CD4-positive, alpha-beta T cell (primary cell): ENCODE results near the gene FADD. TPM values are rescaled to one million over a fixed set of nuclear protein-coding genes. Genes with fewer than 3 reads are reported as not detected.

Experiments used
- ATAC-seq: fragments of 200-7000 bp; cut with Tn5 transposase; one replicate; pipeline ENCODE4 v1.10.0; 2022; ENCODE audit warnings: mild to moderate bottlenecking; ENCODE audit not compliant: poor library complexity
- CTCF ChIA-PET: fragments of 350-600 bp; sonication (Branson Sonifier 250); formaldehyde crosslinking; loops from one replicate; lab custom pipeline; 2021; ENCODE audit warnings: antibody characterized with exemption, inconsistent platforms; lab: Charles Lee
- POLR2A ChIA-PET: fragments of 350-600 bp; sonication (Branson Sonifier 250); formaldehyde crosslinking; loops from one replicate; lab custom pipeline; 2021; ENCODE audit warnings: antibody characterized with exemption, inconsistent platforms; lab: Charles Lee
- DNase-seq, 14 experiments: peaks; one replicate each; pipeline ENCODE4 v3.0.0-alpha.2; 2013 to 2020; ENCODE audit warnings: mixed read lengths in 2 of 14
- H3K27ac ChIP-seq, 2 donors: one replicate each; pipeline versions ENCODE4 v1.5.1 to v1.7.0; 2013; ENCODE audit warnings: low read length in 2 of 2, low read depth in 1 of 2, mild to moderate bottlenecking in 1 of 2
- H3K27me3 ChIP-seq, 2 experiments: 1 replicate in 1 of 2; 2 replicates in 1 of 2; pipeline versions ENCODE4 v1.6.1 to v1.7.0; 2013; ENCODE audit warnings: low read length in 2 of 2, control low read depth in 1 of 2, mild to moderate bottlenecking in 1 of 2, moderate library complexity in 1 of 2; ENCODE audit not compliant: insufficient read depth in 2 of 2, control insufficient read depth in 1 of 2
- H3K36me3 ChIP-seq: one replicate; pipeline ENCODE4 v1.6.1; 2013; ENCODE audit warnings: low read length, control low read depth; ENCODE audit not compliant: insufficient read depth
- H3K4me1 ChIP-seq: one replicate; pipeline ENCODE4 v1.6.1; 2013; ENCODE audit warnings: low read length, control low read depth; ENCODE audit not compliant: insufficient read depth
- H3K4me3 ChIP-seq: one replicate; pipeline ENCODE4 v1.5.1; 2013; ENCODE audit warnings: mild to moderate bottlenecking, low read length, moderate library complexity
- H3K9me3 ChIP-seq, 2 experiments: 1 replicate in 1 of 2; 2 replicates in 1 of 2; pipeline versions ENCODE4 v1.6.1 to v1.7.0; 2013; ENCODE audit warnings: low read length in 2 of 2, mild to moderate bottlenecking in 2 of 2, control low read depth in 1 of 2, moderate library complexity in 1 of 2; ENCODE audit not compliant: control insufficient read depth in 1 of 2, insufficient read depth in 1 of 2
- H3K27ac Mint-ChIP-seq: one replicate; pipeline ENCODE4 v1.8.0; 2020; ENCODE audit warnings: mixed read lengths
- H3K27me3 Mint-ChIP-seq: one replicate; pipeline ENCODE4 v1.8.0; 2021; ENCODE audit warnings: mixed read lengths
- H3K36me3 Mint-ChIP-seq: one replicate; pipeline ENCODE4 v1.8.0; 2021; ENCODE audit warnings: low read depth, mixed read lengths
- H3K4me1 Mint-ChIP-seq: one replicate; pipeline ENCODE4 v1.8.0; 2021; ENCODE audit warnings: low read depth, mixed read lengths
- H3K4me3 Mint-ChIP-seq: one replicate; pipeline ENCODE4 v1.8.0; 2020; ENCODE audit warnings: mild to moderate bottlenecking, mixed read lengths
- H3K9me3 Mint-ChIP-seq: one replicate; pipeline ENCODE4 v1.8.0; 2020; ENCODE audit warnings: mixed read lengths
- intact Hi-C, 2 experiments: fragments of 100-400 bp; cut with DNase I in 1 of 2; cut with micrococcal nuclease in 1 of 2; formaldehyde crosslinking; loops; one replicate each; pipeline versions ENCODE4 v1.15.1 to v1.9.0; 2023 to 2025; cut with DNase I, micrococcal nuclease
- total RNA-seq, 174 experiments: library from RNA in 2 of 174; stranded (reverse) in 2 of 174; gene quantifications; one replicate each; pipeline ENCODE4 v1.2.3 and lab custom pipeline; 2021 to 2026
- TF ChIP-seq, protein P1 (sequence below): fragments of 200-600 bp; IDR thresholded peaks from one replicate; pipeline ENCODE4 v1.8.0; 2022; ENCODE audit warnings: antibody characterized with exemption, mild to moderate bottlenecking

The FADD gene
- total RNA-seq, 2 experiments from 2014 or later = 14.5 to 16.5 TPM

DNA sequence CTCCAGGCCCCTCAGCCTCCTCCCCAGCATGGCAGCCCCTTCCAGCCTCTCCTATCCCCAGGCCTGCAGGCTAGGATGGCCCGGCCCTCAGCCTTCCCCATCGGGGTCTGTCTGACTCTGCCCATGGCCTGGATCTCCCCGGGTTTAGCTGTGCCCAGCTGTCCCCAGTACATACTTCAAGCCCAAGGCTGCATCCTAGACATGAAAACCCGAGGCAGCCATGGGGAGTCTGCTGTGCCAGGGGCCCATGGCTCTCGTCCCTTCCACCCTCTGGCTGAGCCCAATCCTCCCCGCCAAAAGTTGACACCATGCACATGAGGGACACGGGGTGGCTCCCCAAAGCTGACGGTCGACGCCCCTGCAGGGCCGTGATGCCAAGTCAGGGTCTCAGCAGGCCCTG lies 22.2 kb upstream of the FADD start:
- H3K27ac ChIP-seq = no peak overlapping the region
- H3K4me1 Mint-ChIP-seq = no peaks in the 10 kb centered on the region
- H3K4me1 ChIP-seq = no peaks in the 10 kb centered on the region
- ChIA-PET POLR2A (no interaction called here), CTCF (no interaction called here)
- intact Hi-C loops = no loop called here
- H3K9me3 ChIP-seq = peaks cover 0 to 11% of the 10 kb centered on the region in 2 experiments
- ATAC-seq = no peak
- H3K9me3 Mint-ChIP-seq = no peaks in the 10 kb centered on the region
- H3K27ac Mint-ChIP-seq = no peak overlapping the region
- DNase-seq = no peak
- H3K27me3 ChIP-seq = no peaks in the 10 kb centered on the region
- H3K4me3 ChIP-seq = no peak overlapping the region
- H3K36me3 ChIP-seq = no peaks in the 10 kb centered on the region
- TF ChIP-seq, protein P1, sequence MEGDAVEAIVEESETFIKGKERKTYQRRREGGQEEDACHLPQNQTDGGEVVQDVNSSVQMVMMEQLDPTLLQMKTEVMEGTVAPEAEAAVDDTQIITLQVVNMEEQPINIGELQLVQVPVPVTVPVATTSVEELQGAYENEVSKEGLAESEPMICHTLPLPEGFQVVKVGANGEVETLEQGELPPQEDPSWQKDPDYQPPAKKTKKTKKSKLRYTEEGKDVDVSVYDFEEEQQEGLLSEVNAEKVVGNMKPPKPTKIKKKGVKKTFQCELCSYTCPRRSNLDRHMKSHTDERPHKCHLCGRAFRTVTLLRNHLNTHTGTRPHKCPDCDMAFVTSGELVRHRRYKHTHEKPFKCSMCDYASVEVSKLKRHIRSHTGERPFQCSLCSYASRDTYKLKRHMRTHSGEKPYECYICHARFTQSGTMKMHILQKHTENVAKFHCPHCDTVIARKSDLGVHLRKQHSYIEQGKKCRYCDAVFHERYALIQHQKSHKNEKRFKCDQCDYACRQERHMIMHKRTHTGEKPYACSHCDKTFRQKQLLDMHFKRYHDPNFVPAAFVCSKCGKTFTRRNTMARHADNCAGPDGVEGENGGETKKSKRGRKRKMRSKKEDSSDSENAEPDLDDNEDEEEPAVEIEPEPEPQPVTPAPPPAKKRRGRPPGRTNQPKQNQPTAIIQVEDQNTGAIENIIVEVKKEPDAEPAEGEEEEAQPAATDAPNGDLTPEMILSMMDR = no peak
- no peak overlapping the region for H3K4me3 Mint-ChIP-seq
- no peaks in the 10 kb centered on the region for H3K27me3 Mint-ChIP-seq
- H3K36me3 Mint-ChIP-seq = no peaks in the 10 kb centered on the region

DNA sequence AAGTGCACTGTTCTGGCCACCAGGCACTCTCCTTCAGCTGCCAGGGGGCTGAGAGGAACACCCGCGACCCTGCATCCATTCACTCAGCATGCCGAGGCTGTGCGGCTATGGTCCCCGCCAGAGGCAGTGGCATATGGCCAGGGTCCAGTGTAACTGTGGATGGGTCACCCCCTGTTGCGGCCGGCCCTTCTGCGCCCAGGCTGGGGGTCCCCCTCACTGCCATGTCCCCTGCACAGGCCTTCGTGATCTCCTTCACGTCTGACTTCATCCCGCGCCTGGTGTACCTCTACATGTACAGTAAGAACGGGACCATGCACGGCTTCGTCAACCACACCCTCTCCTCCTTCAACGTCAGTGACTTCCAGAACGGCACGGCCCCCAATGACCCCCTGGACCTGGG lies 20.8 kb upstream of the FADD start:
- intact Hi-C loops = no loop called here
- CTCF ChIA-PET = no interaction called here
- POLR2A ChIA-PET = no interaction called here

DNA sequence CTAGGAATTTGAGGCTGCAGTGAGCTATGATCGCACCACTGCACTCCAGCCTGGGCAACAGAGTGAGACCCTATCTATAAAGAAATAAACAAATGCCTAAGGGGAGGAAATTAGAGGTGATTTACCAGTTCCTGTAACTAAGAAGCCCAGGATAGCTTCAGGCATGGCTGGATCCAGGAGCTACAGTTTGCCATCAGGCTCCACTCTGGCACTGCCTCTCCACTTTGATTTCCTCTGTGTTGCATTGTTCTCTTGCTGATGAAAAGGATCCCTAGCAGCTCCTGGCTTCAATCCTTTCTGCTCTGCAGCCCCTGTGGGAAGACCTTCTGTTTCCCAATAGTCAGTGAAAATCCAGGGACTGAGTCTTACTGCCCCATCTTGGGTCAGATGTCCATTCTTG lies 20.1 kb upstream of the FADD start:
- no peak for DNase-seq
- H3K36me3 Mint-ChIP-seq = no peaks in the 10 kb centered on the region
- H3K9me3 Mint-ChIP-seq = no peaks in the 10 kb centered on the region
- no peaks in the 10 kb centered on the region for H3K27me3 Mint-ChIP-seq
- Histone ChIP-seq H3K4me1 (no peaks in the 10 kb centered on the region), H3K4me3 (no peak overlapping the region), H3K36me3 (no peaks in the 10 kb centered on the region), H3K27ac (no peak overlapping the region), H3K9me3 (peaks cover 0 to 11% of the 10 kb centered on the region in 2 experiments), H3K27me3 (no peaks in the 10 kb centered on the region)
- ChIA-PET CTCF (no interaction called here), POLR2A (no interaction called here)
- intact Hi-C loops = no loop called here
- no peaks in the 10 kb centered on the region for H3K4me1 Mint-ChIP-seq
- no peak for ATAC-seq
- H3K27ac Mint-ChIP-seq = no peak overlapping the region
- TF ChIP-seq, protein P1 = no peak
- no peak overlapping the region for H3K4me3 Mint-ChIP-seq

More for the DNA sequence above, 20.8 kb upstream of the FADD start:
- H3K9me3 Mint-ChIP-seq = no peaks in the 10 kb centered on the region
- peaks cover 0 to 11% of the 10 kb centered on the region in 2 experiments for H3K9me3 ChIP-seq
- no peaks in the 10 kb centered on the region for H3K4me1 ChIP-seq
- ATAC-seq (no peak), DNase-seq (no peak)
- no peaks in the 10 kb centered on the region for H3K4me1 Mint-ChIP-seq
- H3K27me3 ChIP-seq = no peaks in the 10 kb centered on the region
- no peaks in the 10 kb centered on the region for H3K27me3 Mint-ChIP-seq
- no peak overlapping the region for H3K27ac Mint-ChIP-seq
- H3K36me3 ChIP-seq = no peaks in the 10 kb centered on the region
- TF ChIP-seq, protein P1 = no peak
- H3K36me3 Mint-ChIP-seq = no peaks in the 10 kb centered on the region
- no peak overlapping the region for H3K27ac ChIP-seq
- H3K4me3 Mint-ChIP-seq = no peak overlapping the region
- H3K4me3 ChIP-seq = no peak overlapping the region
